DOHH2 (cell line): ENCODE measurements around the gene PPP4R4.

ENCODE experiments used
- H3F3A ChIP-seq: fragments of 200-600 bp; sonication (generic), shearing (Covaris generic); 2 replicates; pipeline ENCODE4 v1.6.0; 2016; ENCODE audit warnings: antibody characterized with exemption, mild to moderate bottlenecking; ENCODE audit not compliant: control insufficient read depth, insufficient read depth
- H3K27ac ChIP-seq: fragments of 200-600 bp; sonication (generic); 2 replicates; pipeline ENCODE4 v1.5.1; 2014; ENCODE audit warnings: low read depth, mild to moderate bottlenecking, low read length, moderate library complexity
- H3K27me3 ChIP-seq: fragments of 200-600 bp; sonication (generic); 2 replicates; pipeline ENCODE4 v1.6.1; 2014; ENCODE audit warnings: mild to moderate bottlenecking, low read length, mixed read lengths; ENCODE audit not compliant: control insufficient read depth
- H3K36me3 ChIP-seq: fragments of 200-600 bp; sonication (generic); 2 replicates; pipeline ENCODE4 v1.6.1; 2014; ENCODE audit warnings: mild to moderate bottlenecking, low read length, moderate library complexity, mixed read lengths; ENCODE audit not compliant: control insufficient read depth
- H3K4me1 ChIP-seq: fragments of 200-600 bp; sonication (generic); 2 replicates; pipeline ENCODE4 v1.6.1; 2014; ENCODE audit warnings: mild to moderate bottlenecking, low read length, mixed read lengths; ENCODE audit not compliant: control insufficient read depth
- H3K4me2 ChIP-seq: fragments of 200-600 bp; sonication (generic); 2 replicates; pipeline ENCODE4 v1.6.0; 2014; ENCODE audit warnings: mild to moderate bottlenecking, low read length, moderate library complexity
- H3K4me3 ChIP-seq: fragments of 200-600 bp; sonication (generic); 2 replicates; pipeline ENCODE4 v1.5.1; 2014; ENCODE audit warnings: mild to moderate bottlenecking, low read length, mixed read lengths
- H3K79me2 ChIP-seq: fragments of 200-600 bp; sonication (generic); 2 replicates; pipeline ENCODE4 v1.6.1; 2014; ENCODE audit warnings: mild to moderate bottlenecking, low read length, mixed read lengths; ENCODE audit not compliant: control insufficient read depth
- H3K9me2 ChIP-seq: fragments of 200-600 bp; sonication (generic); replicated peaks from 2 replicates; pipeline ENCODE4 v1.6.1; 2014; ENCODE audit warnings: mild to moderate bottlenecking, low read length, mixed read lengths; ENCODE audit not compliant: control insufficient read depth
- H3K9me3 ChIP-seq: fragments of 200-600 bp; sonication (generic); 2 replicates; pipeline ENCODE4 v1.6.1; 2014; ENCODE audit warnings: antibody characterized with exemption, low read length, mixed read lengths; ENCODE audit not compliant: control insufficient read depth, insufficient read depth
- H4K20me1 ChIP-seq: fragments of 200-600 bp; sonication (generic); 2 replicates; pipeline ENCODE4 v1.6.0; 2014; ENCODE audit warnings: low read depth, mild to moderate bottlenecking, antibody characterized with exemption, low read length, moderate library complexity; ENCODE audit not compliant: control insufficient read depth, insufficient read depth
- CTCF ChIP-seq: fragments of 200-600 bp; sonication (generic); IDR thresholded peaks from one replicate; pipeline ENCODE4 v1.5.1; 2014; ENCODE audit warnings: antibody characterized with exemption, mild to moderate bottlenecking, low read depth, low read length; ENCODE audit not compliant: poor library complexity, severe bottlenecking
- EZH2phosphoT487 ChIP-seq: fragments of 200-600 bp; sonication (generic); IDR thresholded peaks from 2 replicates; pipeline ENCODE4 v1.6.1; 2017; ENCODE audit warnings: borderline replicate concordance, mild to moderate bottlenecking, antibody characterized with exemption, low read length, moderate library complexity, mixed read lengths

Gene PPP4R4

GRCh38 chr14:94172545-94172944, 1.6 kb upstream of the PPP4R4 start:
- no peak overlapping the region for H3K4me2 ChIP-seq
- H3K79me2 ChIP-seq, result no peaks in the 10 kb centered on the region
- H3K36me3 ChIP-seq, result no peaks in the 10 kb centered on the region
- H3K9me2 ChIP-seq, result no peaks in the 10 kb centered on the region
- H3K27me3 ChIP-seq, result peaks cover 57% of the 10 kb centered on the region
- TF ChIP-seq EZH2phosphoT487, result no peak
- H3K9me3 ChIP-seq, result no peaks in the 10 kb centered on the region
- H4K20me1 ChIP-seq, result no peaks in the 10 kb centered on the region
- no peak overlapping the region for H3K4me3 ChIP-seq
- no peak overlapping the region for H3K27ac ChIP-seq
- peaks cover 11% of the 10 kb centered on the region for H3K4me1 ChIP-seq
- H3F3A ChIP-seq, result 0 out of 2 replicates have a peak, but pooled peaks cover 6% of the 10 kb centered on the region

- TF ChIP-seq CTCF, result no peak
- no peak for TF ChIP-seq EZH2phosphoT487
- Histone ChIP-seq H3K27ac (no peak overlapping the region), H3F3A (0 out of 2 replicates have a peak, but pooled peaks cover 6% of the 10 kb centered on the region), H3K27me3 (peaks cover 63% of the 10 kb centered on the region), H3K4me2 (peak overlapping the region; percentile 94), H3K36me3 (no peaks in the 10 kb centered on the region), H3K9me2 (no peaks in the 10 kb centered on the region), H4K20me1 (no peaks in the 10 kb centered on the region), H3K9me3 (no peaks in the 10 kb centered on the region), H3K4me3 (peak overlapping the region; percentile 86), H3K4me1 (peaks cover 11% of the 10 kb centered on the region), H3K79me2 (no peaks in the 10 kb centered on the region)
These were observed 644 bp upstream of the PPP4R4 start for GRCh38 chr14:94173471-94173884.

GRCh38 chr14:94174604-94175010, 485 bp downstream of the PPP4R4 start:
- TF ChIP-seq CTCF, result no peak
- no peak; the same call in 1 of the 2 replicates for TF ChIP-seq EZH2phosphoT487
- H4K20me1 ChIP-seq, result no peaks in the 10 kb centered on the region
- H3K79me2 ChIP-seq, result no peaks in the 10 kb centered on the region
- peak overlapping the region; percentile 70 for H3K4me3 ChIP-seq
- H3K9me3 ChIP-seq, result no peaks in the 10 kb centered on the region
- peaks cover 11% of the 10 kb centered on the region for H3K4me1 ChIP-seq
- H3K9me2 ChIP-seq, result no peaks in the 10 kb centered on the region
- H3K27ac ChIP-seq, result no peak overlapping the region
- H3F3A ChIP-seq, result 0 out of 2 replicates have a peak, but pooled peaks cover 6% of the 10 kb centered on the region
- H3K4me2 ChIP-seq, result peak overlapping the region; percentile 76
- H3K27me3 ChIP-seq, result peaks cover 75% of the 10 kb centered on the region
- no peaks in the 10 kb centered on the region for H3K36me3 ChIP-seq

GRCh38 chr14:94175011-94175745, 1.1 kb downstream of the PPP4R4 start:
- Histone ChIP-seq H3K4me3 (no peak overlapping the region), H3F3A (0 out of 2 replicates have a peak, but pooled peaks cover 6% of the 10 kb centered on the region), H4K20me1 (no peaks in the 10 kb centered on the region)

More at GRCh38 chr14:94175011-94175745, 1.1 kb downstream of the PPP4R4 start:
- Histone ChIP-seq H3K79me2 (no peaks in the 10 kb centered on the region), H3K9me2 (no peaks in the 10 kb centered on the region), H3K27ac (no peak overlapping the region), H3K36me3 (no peaks in the 10 kb centered on the region), H3K9me3 (no peaks in the 10 kb centered on the region), H3K4me1 (peaks cover 11% of the 10 kb centered on the region), H3K4me2 (no peak overlapping the region; the same call in 1 of the 2 replicates), H3K27me3 (peaks cover 78% of the 10 kb centered on the region)
- TF ChIP-seq CTCF, result no peak
- peak; percentile 98; the same call in 1 of the 2 replicates for TF ChIP-seq EZH2phosphoT487
